ENCODE data around the gene KLK6.

Gene KLK6

GRCh38 chr19:50952910-50953309, 16.5 kb downstream of the KLK6 start, which contains the start of gene KLK5:
KLK5 (minus strand) TSS chr19:50953038; CDS start chr19:50952657, 381 bp downstream.
- no peak for DNase-seq (ENCODE audit: low read depth in 2 of 2)

GRCh38 chr19:50949861-50950260, 19.5 kb downstream of the KLK6 start:
- no peak for DNase-seq (ENCODE audit: low read depth in 2 of 2)

GRCh38 chr19:50947123-50947522, 22.3 kb downstream of the KLK6 start:
- no peak for DNase-seq (ENCODE audit: low read depth in 2 of 2)

- no peak for DNase-seq (ENCODE audit: low read depth in 2 of 2)
These were observed 24.6 kb downstream of the KLK6 start for GRCh38 chr19:50944795-50945194.

- no peak for DNase-seq (ENCODE audit: low read depth in 2 of 2)
These were observed 26.1 kb downstream of the KLK6 start for GRCh38 chr19:50943074-50943828.

- no peak for DNase-seq (ENCODE audit: low read depth in 2 of 2)
These were observed 29.8 kb downstream of the KLK6 start for GRCh38 chr19:50939596-50939995.

GRCh38 chr19:50933640-50934039, 35.8 kb downstream of the KLK6 start:
- DNase-seq (ENCODE audit: low read depth in 2 of 2), result no peak

- no peak for DNase-seq (ENCODE audit: low read depth in 2 of 2)
These were observed 36.7 kb downstream of the KLK6 start for GRCh38 chr19:50932690-50933083.

GRCh38 chr19:50932018-50932689, 37.2 kb downstream of the KLK6 start:
- no peak for DNase-seq (ENCODE audit: low read depth in 2 of 2)

- DNase-seq (ENCODE audit: low read depth in 2 of 2), result no peak
These were observed 38.4 kb downstream of the KLK6 start for GRCh38 chr19:50931023-50931422.

GRCh38 chr19:50928831-50929230, 40.6 kb downstream of the KLK6 start:
- no peak for DNase-seq (ENCODE audit: low read depth in 2 of 2)

- no peak for DNase-seq (ENCODE audit: low read depth in 2 of 2)
These were observed 43.2 kb downstream of the KLK6 start for GRCh38 chr19:50926144-50926543.

- no peak for DNase-seq (ENCODE audit: low read depth in 2 of 2)
These were observed 43.7 kb downstream of the KLK6 start for GRCh38 chr19:50925734-50926133.

GRCh38 chr19:50924586-50924985, 44.8 kb downstream of the KLK6 start:
- no peak for DNase-seq (ENCODE audit: low read depth in 2 of 2)

- peak; percentile 38 to 46 for DNase-seq (ENCODE audit: low read depth in 2 of 2)
These were observed 47.0 kb downstream of the KLK6 start for GRCh38 chr19:50922317-50922853.

GRCh38 chr19:50921426-50922316, 47.7 kb downstream of the KLK6 start:
- DNase-seq (ENCODE audit: low read depth in 2 of 2), result no peak

- DNase-seq (ENCODE audit: low read depth in 2 of 2), result no peak
These were observed 53.3 kb downstream of the KLK6 start for GRCh38 chr19:50916069-50916468.

- DNase-seq (ENCODE audit: low read depth in 2 of 2), result no peak
These were observed 56.4 kb downstream of the KLK6 start for GRCh38 chr19:50912727-50913716.

- no peak for DNase-seq (ENCODE audit: low read depth in 2 of 2)
These were observed 57.2 kb downstream of the KLK6 start for GRCh38 chr19:50912102-50912599.

All from stimulated activated CD4-positive, alpha-beta T cell treated with anti-CD3 and anti-CD28 coated beads, Interleukin-1b, Interleukin-23, amount 100 ng/mL, for 1 hour (primary cell).